Loucy (cell line): ENCODE measurements around the gene ARHGEF33.

ENCODE experiments used
- H2AFZ ChIP-seq: fragments of 200-600 bp; sonication (generic); 2 replicates; pipeline ENCODE4 v1.6.0; 2016; ENCODE audit warnings: antibody characterized with exemption, mild to moderate bottlenecking, low read length, moderate library complexity
- H3F3A ChIP-seq: fragments of 200-600 bp; 2 replicates; pipeline ENCODE4 v1.6.0; 2016; ENCODE audit warnings: antibody characterized with exemption, low read depth, mild to moderate bottlenecking
- H3K27me3 ChIP-seq: fragments of 200-600 bp; sonication (generic); 2 replicates; pipeline ENCODE4 v1.6.1; 2014; ENCODE audit warnings: low read length, mild to moderate bottlenecking; ENCODE audit not compliant: insufficient read depth, poor library complexity, severe bottlenecking
- H3K36me3 ChIP-seq: fragments of 200-600 bp; sonication (generic); 2 replicates; pipeline ENCODE4 v1.6.1; 2016; ENCODE audit warnings: low read length; ENCODE audit not compliant: insufficient read depth
- H3K4me1 ChIP-seq: fragments of 200-600 bp; sonication (generic); 2 replicates; pipeline ENCODE4 v1.5.1; 2014; ENCODE audit warnings: low read length, mild to moderate bottlenecking; ENCODE audit not compliant: insufficient read depth, poor library complexity, severe bottlenecking
- H3K4me2 ChIP-seq: fragments of 200-600 bp; sonication (generic); 2 replicates; pipeline ENCODE4 v1.6.0; 2014; ENCODE audit warnings: antibody characterized with exemption, low read length, low read depth, mild to moderate bottlenecking; ENCODE audit not compliant: poor library complexity, severe bottlenecking
- H3K4me3 ChIP-seq: fragments of 200-600 bp; sonication (generic); 2 replicates; pipeline ENCODE4 v1.5.1; 2014; ENCODE audit warnings: low read length, mild to moderate bottlenecking, mixed read lengths; ENCODE audit not compliant: poor library complexity, severe bottlenecking
- H3K79me2 ChIP-seq: fragments of 200-600 bp; sonication (generic); 2 replicates; pipeline ENCODE4 v1.6.1; 2014; ENCODE audit warnings: low read length; ENCODE audit not compliant: insufficient read depth
- H3K9ac ChIP-seq: fragments of 200-600 bp; sonication (generic); 2 replicates; pipeline ENCODE4 v1.6.0; 2014; ENCODE audit warnings: mild to moderate bottlenecking, low read depth, low read length, moderate library complexity; ENCODE audit not compliant: poor library complexity, severe bottlenecking
- H3K9me2 ChIP-seq: fragments of 200-600 bp; sonication (generic); replicated peaks from 2 replicates; pipeline ENCODE4 v1.6.1; 2016; ENCODE audit warnings: low read depth, low read length, mixed read lengths
- H3K9me3 ChIP-seq: fragments of 200-600 bp; sonication (generic); 2 replicates; pipeline ENCODE4 v1.6.1; 2014; ENCODE audit warnings: mild to moderate bottlenecking, antibody characterized with exemption, low read length, low read depth; ENCODE audit not compliant: insufficient read depth
- H4K20me1 ChIP-seq: fragments of 200-600 bp; sonication (generic); 2 replicates; pipeline ENCODE4 v1.6.0; 2014; ENCODE audit warnings: antibody characterized with exemption, low read length, mild to moderate bottlenecking; ENCODE audit not compliant: insufficient read depth, poor library complexity, severe bottlenecking
- CTCF ChIP-seq: fragments of 200-600 bp; sonication (generic); conservative IDR thresholded peaks from 2 replicates; pipeline ENCODE4 v1.5.1; 2014; ENCODE audit warnings: mild to moderate bottlenecking, antibody characterized with exemption, low read length
- EZH2phosphoT487 ChIP-seq: fragments of 200-600 bp; IDR thresholded peaks from 2 replicates; pipeline ENCODE4 v1.6.1; 2018; ENCODE audit warnings: antibody characterized with exemption, mild to moderate bottlenecking, moderate library complexity, borderline replicate concordance

Gene ARHGEF33

GRCh38 chr2:38991899-38992298 is 102.2 kb downstream of the ARHGEF33 start:
- Histone ChIP-seq H3K36me3 (peaks cover 45% of the 10 kb centered on the region), H3K4me1 (no peaks in the 10 kb centered on the region), H4K20me1 (no peaks in the 10 kb centered on the region), H3K9me3 (no peaks in the 10 kb centered on the region), H3K4me3 (no peak overlapping the region), H3K79me2 (no peaks in the 10 kb centered on the region), H2AFZ (no peak overlapping the region), H3K27me3 (no peaks in the 10 kb centered on the region), H3K9me2 (no peaks in the 10 kb centered on the region), H3K4me2 (no peak overlapping the region), H3K9ac (no peak overlapping the region), H3F3A (no peaks in the 10 kb centered on the region)
- TF ChIP-seq EZH2phosphoT487 (no peak), CTCF (no peak)

GRCh38 chr2:38997781-38998180 is 108.1 kb downstream of the ARHGEF33 start:
- no peaks in the 10 kb centered on the region for H3K9me3 ChIP-seq
- no peak overlapping the region for H3K9ac ChIP-seq
- no peak overlapping the region for H3K4me2 ChIP-seq

GRCh38 chr2:39000552-39000951 is 110.9 kb downstream of the ARHGEF33 start:
- Histone ChIP-seq H3K36me3 (peaks cover 71% of the 10 kb centered on the region), H3K4me2 (no peak overlapping the region), H3K4me3 (no peak overlapping the region), H3K27me3 (no peaks in the 10 kb centered on the region), H3K79me2 (no peaks in the 10 kb centered on the region), H2AFZ (no peak overlapping the region), H3F3A (no peaks in the 10 kb centered on the region), H3K9ac (no peak overlapping the region), H3K9me2 (no peaks in the 10 kb centered on the region), H3K9me3 (no peaks in the 10 kb centered on the region), H3K4me1 (no peaks in the 10 kb centered on the region), H4K20me1 (no peaks in the 10 kb centered on the region)
- no peak for TF ChIP-seq CTCF

More at GRCh38 chr2:38997781-38998180, 108.1 kb downstream of the ARHGEF33 start:
- TF ChIP-seq EZH2phosphoT487 (no peak), CTCF (no peak)
- H3K36me3 ChIP-seq, result peaks cover 74% of the 10 kb centered on the region
- H3F3A ChIP-seq, result no peaks in the 10 kb centered on the region
- H3K79me2 ChIP-seq, result no peaks in the 10 kb centered on the region
- no peaks in the 10 kb centered on the region for H3K27me3 ChIP-seq
- no peak overlapping the region for H3K4me3 ChIP-seq
- H3K4me1 ChIP-seq, result no peaks in the 10 kb centered on the region
- no peaks in the 10 kb centered on the region for H4K20me1 ChIP-seq
- H2AFZ ChIP-seq, result no peak overlapping the region
- H3K9me2 ChIP-seq, result no peaks in the 10 kb centered on the region
